Neural progenitor cell (in vitro differentiated cells): Measurements from ENCODE around the gene CENPO. TPM values are rescaled to one million over a fixed set of nuclear protein-coding genes. Genes with fewer than 3 reads are reported as not detected.

Experiments used
- DNase-seq: peaks from one replicate; pipeline ENCODE4 v3.0.0-alpha.2; 2016; ENCODE audit warnings: low spot score
- H2AFZ ChIP-seq: fragments of 200-600 bp; sonication (generic); replicated peaks from 2 replicates; pipeline ENCODE4 v1.6.1; 2016; ENCODE audit warnings: antibody characterized with exemption
- H3F3A ChIP-seq: fragments of 200-600 bp; sonication (generic); 2 replicates; pipeline ENCODE4 v1.6.1; 2016; ENCODE audit warnings: antibody characterized with exemption, low read depth
- H3K27ac ChIP-seq: fragments of 200-600 bp; sonication (generic); 2 replicates; pipeline ENCODE4 v1.5.1; 2016; ENCODE audit warnings: mild to moderate bottlenecking
- H3K27me3 ChIP-seq: fragments of 200-600 bp; sonication (generic); 2 replicates; pipeline ENCODE4 v1.6.1; 2016; ENCODE audit warnings: mild to moderate bottlenecking, moderate library complexity
- H3K36me3 ChIP-seq: fragments of 200-600 bp; sonication (generic); 2 replicates; pipeline ENCODE4 v1.5.1; 2016
- H3K4me1 ChIP-seq: fragments of 200-600 bp; sonication (generic); 2 replicates; pipeline ENCODE4 v1.6.1; 2016; ENCODE audit warnings: mixed run types
- H3K4me2 ChIP-seq: fragments of 200-600 bp; sonication (generic); 2 replicates; pipeline ENCODE4 v1.6.1; 2016
- H3K4me3 ChIP-seq: fragments of 200-600 bp; sonication (generic); 2 replicates; pipeline ENCODE4 v1.5.1; 2016
- H3K79me2 ChIP-seq: fragments of 200-600 bp; sonication (generic); 2 replicates; pipeline ENCODE4 v1.6.1; 2016; ENCODE audit warnings: low read depth
- H3K9ac ChIP-seq: fragments of 200-600 bp; sonication (generic); 2 replicates; pipeline ENCODE4 v1.6.1; 2016
- H3K9me3 ChIP-seq: fragments of 200-600 bp; sonication (generic); 2 replicates; pipeline ENCODE4 v1.5.1; 2016; ENCODE audit warnings: low read depth
- H4K20me1 ChIP-seq: fragments of 200-600 bp; sonication (generic); 2 replicates; pipeline ENCODE4 v1.6.1; 2016; ENCODE audit warnings: low read depth
- H3K27ac Mint-ChIP-seq: 3 replicates; pipeline ENCODE4 v1.8.0; 2021; ENCODE audit warnings: mixed read lengths
- H3K27me3 Mint-ChIP-seq: 2 replicates; pipeline ENCODE4 v1.8.0; 2022; ENCODE audit warnings: low read depth, mild to moderate bottlenecking, inconsistent platforms, moderate library complexity, mixed read lengths; ENCODE audit not compliant: insufficient read depth
- H3K36me3 Mint-ChIP-seq: 3 replicates; pipeline ENCODE4 v1.8.0; 2021; ENCODE audit warnings: mixed read lengths
- H3K4me1 Mint-ChIP-seq: 3 replicates; pipeline ENCODE4 v1.8.0; 2021; ENCODE audit warnings: mixed read lengths
- H3K4me3 Mint-ChIP-seq: 3 replicates; pipeline ENCODE4 v1.8.0; 2021; ENCODE audit warnings: mild to moderate bottlenecking, moderate library complexity, mixed read lengths
- H3K9me3 Mint-ChIP-seq: 3 replicates; pipeline ENCODE4 v1.8.0; 2020; ENCODE audit warnings: mixed read lengths
- EZH2 ChIP-seq: fragments of 200-600 bp; sonication (generic); IDR thresholded peaks from 2 replicates; pipeline ENCODE4 v1.6.1; 2017; ENCODE audit warnings: antibody characterized with exemption, mild to moderate bottlenecking, moderate library complexity
- EZH2phosphoT487 ChIP-seq: fragments of 200-600 bp; sonication (generic); IDR thresholded peaks from 2 replicates; pipeline ENCODE4 v1.6.1; 2017; ENCODE audit warnings: antibody characterized with exemption
- total RNA-seq: library from RNA; depleted of rRNA; stranded (reverse); fragments of >200 nt; gene quantifications from 2 replicates; pipeline ENCODE4 v1.2.3, GENCODE V29; 2015; ENCODE audit warnings: low replicate concordance
- TF ChIP-seq, protein P1 (sequence below): fragments of 200-600 bp; sonication (generic); IDR thresholded peaks from 2 replicates; pipeline ENCODE4 v1.5.1; 2017; ENCODE audit warnings: antibody characterized with exemption, mild to moderate bottlenecking

Gene CENPO
- total RNA-seq, 1 donor from 2014 or later, result 50.6 TPM

DNA sequence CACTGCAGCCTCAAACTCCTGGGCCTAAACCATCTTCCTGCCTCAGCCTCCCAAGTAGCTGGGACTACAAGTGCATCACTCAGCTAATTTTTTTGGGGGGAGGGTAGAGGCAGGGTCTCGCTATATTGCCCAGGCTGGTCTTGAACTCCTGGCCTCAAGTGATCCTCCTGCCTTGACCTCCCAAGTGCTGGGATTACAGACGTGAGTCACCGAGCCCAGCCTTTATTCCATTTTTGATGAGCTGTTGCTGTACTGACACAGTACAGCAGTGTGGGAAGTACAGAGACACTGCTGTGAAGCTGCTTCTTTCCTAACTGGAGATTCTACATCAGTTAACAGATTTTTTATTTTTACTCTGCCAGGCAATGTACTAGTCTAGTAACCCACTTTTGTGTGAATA lies 18.9 kb upstream of the CENPO start:
- TF ChIP-seq, protein P1, sequence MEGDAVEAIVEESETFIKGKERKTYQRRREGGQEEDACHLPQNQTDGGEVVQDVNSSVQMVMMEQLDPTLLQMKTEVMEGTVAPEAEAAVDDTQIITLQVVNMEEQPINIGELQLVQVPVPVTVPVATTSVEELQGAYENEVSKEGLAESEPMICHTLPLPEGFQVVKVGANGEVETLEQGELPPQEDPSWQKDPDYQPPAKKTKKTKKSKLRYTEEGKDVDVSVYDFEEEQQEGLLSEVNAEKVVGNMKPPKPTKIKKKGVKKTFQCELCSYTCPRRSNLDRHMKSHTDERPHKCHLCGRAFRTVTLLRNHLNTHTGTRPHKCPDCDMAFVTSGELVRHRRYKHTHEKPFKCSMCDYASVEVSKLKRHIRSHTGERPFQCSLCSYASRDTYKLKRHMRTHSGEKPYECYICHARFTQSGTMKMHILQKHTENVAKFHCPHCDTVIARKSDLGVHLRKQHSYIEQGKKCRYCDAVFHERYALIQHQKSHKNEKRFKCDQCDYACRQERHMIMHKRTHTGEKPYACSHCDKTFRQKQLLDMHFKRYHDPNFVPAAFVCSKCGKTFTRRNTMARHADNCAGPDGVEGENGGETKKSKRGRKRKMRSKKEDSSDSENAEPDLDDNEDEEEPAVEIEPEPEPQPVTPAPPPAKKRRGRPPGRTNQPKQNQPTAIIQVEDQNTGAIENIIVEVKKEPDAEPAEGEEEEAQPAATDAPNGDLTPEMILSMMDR, result no peak
- TF ChIP-seq EZH2phosphoT487, result no peak
- no peak for TF ChIP-seq EZH2
- no peak overlapping the region for H3K4me3 ChIP-seq
- no peak overlapping the region for H3K27ac Mint-ChIP-seq
- no peak overlapping the region for H3K4me3 Mint-ChIP-seq
- H3K36me3 ChIP-seq, result peaks cover 1% of the 10 kb centered on the region
- peaks cover 9% of the 10 kb centered on the region for H3K4me1 Mint-ChIP-seq
- H3K27me3 ChIP-seq, result no peaks in the 10 kb centered on the region
- H3K27ac ChIP-seq, result no peak overlapping the region
- H3K9me3 Mint-ChIP-seq, result peaks cover 2% of the 10 kb centered on the region
- DNase-seq, result no peak
- H4K20me1 ChIP-seq, result no peaks in the 10 kb centered on the region
- H2AFZ ChIP-seq, result no peak overlapping the region
- no peaks in the 10 kb centered on the region for H3K9me3 ChIP-seq
- H3K36me3 Mint-ChIP-seq, result peaks cover 12% of the 10 kb centered on the region
- no peak overlapping the region for H3K9ac ChIP-seq
- H3K4me2 ChIP-seq, result no peak overlapping the region
- no peaks in the 10 kb centered on the region for H3K79me2 ChIP-seq
- H3K27me3 Mint-ChIP-seq, result peaks cover 3% of the 10 kb centered on the region
- peaks cover 14% of the 10 kb centered on the region for H3K4me1 ChIP-seq
- peaks cover 13% of the 10 kb centered on the region for H3F3A ChIP-seq

DNA sequence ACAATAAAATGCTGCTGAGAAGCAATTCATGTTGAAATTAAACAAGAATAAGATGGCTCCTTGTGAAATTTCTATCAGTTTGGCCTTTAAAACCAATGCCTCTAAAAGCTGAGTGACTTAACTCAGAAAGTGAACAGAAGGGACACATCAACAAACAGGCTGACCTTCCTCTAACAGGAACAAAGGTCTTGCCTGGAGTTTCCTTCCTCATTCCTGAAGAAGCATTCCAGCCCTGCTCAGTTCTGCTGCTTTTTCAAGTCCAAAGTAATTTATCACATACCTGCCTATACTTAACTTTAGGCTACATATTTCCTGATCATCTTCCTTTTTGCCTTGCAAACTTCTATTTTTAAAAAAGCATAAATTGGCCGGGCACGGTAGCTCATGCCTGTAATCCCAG lies 14.1 kb upstream of the CENPO start:
- no peaks in the 10 kb centered on the region for H4K20me1 ChIP-seq
- H3K36me3 ChIP-seq, result no peaks in the 10 kb centered on the region
- Mint-ChIP-seq H3K27me3 (peaks cover 6% of the 10 kb centered on the region), H3K27ac (no peak overlapping the region), H3K4me1 (no peaks in the 10 kb centered on the region), H3K36me3 (peaks cover 2% of the 10 kb centered on the region), H3K9me3 (peaks cover 8% of the 10 kb centered on the region), H3K4me3 (no peak overlapping the region)
- H3K4me3 ChIP-seq, result no peak overlapping the region
- H2AFZ ChIP-seq, result peak overlapping the region; percentile 47
- H3K9me3 ChIP-seq, result no peaks in the 10 kb centered on the region
- no peak for TF ChIP-seq EZH2phosphoT487
- TF ChIP-seq, protein P1, result no peak
- no peaks in the 10 kb centered on the region for H3K79me2 ChIP-seq
- no peaks in the 10 kb centered on the region for H3F3A ChIP-seq
- DNase-seq, result no peak
- H3K4me1 ChIP-seq, result peaks cover 7% of the 10 kb centered on the region
- H3K4me2 ChIP-seq, result no peak overlapping the region
- no peak overlapping the region for H3K9ac ChIP-seq
- H3K27ac ChIP-seq, result peak overlapping the region; percentile 20
- no peaks in the 10 kb centered on the region for H3K27me3 ChIP-seq

DNA sequence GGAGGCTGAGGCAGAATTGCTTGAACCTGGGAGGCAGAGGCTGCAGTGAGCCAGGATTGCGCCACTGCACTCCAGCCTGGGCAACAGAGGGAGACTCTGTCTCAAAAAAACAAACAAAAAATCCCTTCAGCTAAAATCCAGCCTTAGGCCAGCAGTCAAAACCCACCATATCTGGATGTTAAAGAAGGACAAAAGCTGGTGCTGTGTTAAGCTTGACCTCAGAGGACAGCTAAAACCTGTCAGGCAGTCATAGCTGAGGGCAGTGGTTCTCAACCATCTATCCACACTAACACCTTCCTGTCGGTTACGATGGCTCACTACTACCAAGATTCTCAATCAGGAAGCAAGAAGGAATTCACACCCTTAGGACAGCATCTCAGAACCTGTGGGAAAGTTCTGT lies 9.6 kb upstream of the CENPO start:
- Mint-ChIP-seq H3K9me3 (peaks cover 8% of the 10 kb centered on the region), H3K36me3 (no peaks in the 10 kb centered on the region), H3K4me3 (no peak overlapping the region), H3K4me1 (peaks cover 6% of the 10 kb centered on the region), H3K27me3 (peaks cover 7% of the 10 kb centered on the region), H3K27ac (no peak overlapping the region)
- no peak for DNase-seq
- TF ChIP-seq EZH2 (no peak), EZH2phosphoT487 (no peak)
- TF ChIP-seq, protein P1, result no peak
- Histone ChIP-seq H3K36me3 (no peaks in the 10 kb centered on the region), H3K4me2 (no peak overlapping the region), H3K4me1 (peaks cover 6% of the 10 kb centered on the region), H2AFZ (no peak overlapping the region), H3K9me3 (no peaks in the 10 kb centered on the region), H4K20me1 (no peaks in the 10 kb centered on the region), H3K27me3 (no peaks in the 10 kb centered on the region), H3K4me3 (no peak overlapping the region), H3F3A (no peaks in the 10 kb centered on the region), H3K79me2 (no peaks in the 10 kb centered on the region), H3K27ac (no peak overlapping the region), H3K9ac (no peak overlapping the region)
